PC-9 (cell line): ENCODE data around the gene TP53.

Source experiments
- EZH2 ChIP-seq: fragments of 200-600 bp; sonication (generic); IDR thresholded peaks from 2 replicates; pipeline ENCODE4 v1.8.0; 2017; ENCODE audit warnings: antibody characterized with exemption, low read depth
- TF ChIP-seq, protein P1 (sequence below): fragments of 200-600 bp; sonication (generic); conservative IDR thresholded peaks from 2 replicates; pipeline ENCODE4 v1.6.1; 2017; ENCODE audit warnings: mixed run types, antibody characterized with exemption, mild to moderate bottlenecking, moderate library complexity

DNA sequence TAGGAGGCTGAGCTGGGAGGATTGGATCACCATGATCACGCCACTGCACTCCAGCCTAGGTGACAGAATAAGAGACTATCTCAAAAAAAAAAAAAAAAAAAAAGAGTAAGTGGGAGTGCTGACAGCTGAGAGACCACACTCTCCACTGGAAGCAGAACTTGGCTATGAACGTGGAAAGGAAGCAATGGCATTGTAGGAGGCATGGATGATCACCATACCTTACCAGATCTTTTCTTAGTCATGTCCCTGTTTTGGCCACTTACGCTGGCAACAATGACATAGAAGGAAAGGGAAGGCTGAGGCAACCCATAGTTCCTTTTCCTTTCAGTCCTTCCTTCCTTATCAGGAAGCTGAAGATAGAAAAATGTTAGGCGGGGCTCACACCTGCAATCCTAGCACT lies 40.3 kb downstream of the TP53 start:
- TF ChIP-seq, protein P1, sequence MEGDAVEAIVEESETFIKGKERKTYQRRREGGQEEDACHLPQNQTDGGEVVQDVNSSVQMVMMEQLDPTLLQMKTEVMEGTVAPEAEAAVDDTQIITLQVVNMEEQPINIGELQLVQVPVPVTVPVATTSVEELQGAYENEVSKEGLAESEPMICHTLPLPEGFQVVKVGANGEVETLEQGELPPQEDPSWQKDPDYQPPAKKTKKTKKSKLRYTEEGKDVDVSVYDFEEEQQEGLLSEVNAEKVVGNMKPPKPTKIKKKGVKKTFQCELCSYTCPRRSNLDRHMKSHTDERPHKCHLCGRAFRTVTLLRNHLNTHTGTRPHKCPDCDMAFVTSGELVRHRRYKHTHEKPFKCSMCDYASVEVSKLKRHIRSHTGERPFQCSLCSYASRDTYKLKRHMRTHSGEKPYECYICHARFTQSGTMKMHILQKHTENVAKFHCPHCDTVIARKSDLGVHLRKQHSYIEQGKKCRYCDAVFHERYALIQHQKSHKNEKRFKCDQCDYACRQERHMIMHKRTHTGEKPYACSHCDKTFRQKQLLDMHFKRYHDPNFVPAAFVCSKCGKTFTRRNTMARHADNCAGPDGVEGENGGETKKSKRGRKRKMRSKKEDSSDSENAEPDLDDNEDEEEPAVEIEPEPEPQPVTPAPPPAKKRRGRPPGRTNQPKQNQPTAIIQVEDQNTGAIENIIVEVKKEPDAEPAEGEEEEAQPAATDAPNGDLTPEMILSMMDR, result no peak
- no peak for TF ChIP-seq EZH2
